GM18907 (cell line): ENCODE data around the gene LTC4S.

Experiments used
- ATAC-seq: cut with Tn5 transposase; IDR thresholded peaks from one replicate; pipeline ENCODE4 v1.9.1; 2021; ENCODE audit warnings: mild to moderate bottlenecking, moderate library complexity; ENCODE audit not compliant: unreplicated experiment

Gene LTC4S

DNA sequence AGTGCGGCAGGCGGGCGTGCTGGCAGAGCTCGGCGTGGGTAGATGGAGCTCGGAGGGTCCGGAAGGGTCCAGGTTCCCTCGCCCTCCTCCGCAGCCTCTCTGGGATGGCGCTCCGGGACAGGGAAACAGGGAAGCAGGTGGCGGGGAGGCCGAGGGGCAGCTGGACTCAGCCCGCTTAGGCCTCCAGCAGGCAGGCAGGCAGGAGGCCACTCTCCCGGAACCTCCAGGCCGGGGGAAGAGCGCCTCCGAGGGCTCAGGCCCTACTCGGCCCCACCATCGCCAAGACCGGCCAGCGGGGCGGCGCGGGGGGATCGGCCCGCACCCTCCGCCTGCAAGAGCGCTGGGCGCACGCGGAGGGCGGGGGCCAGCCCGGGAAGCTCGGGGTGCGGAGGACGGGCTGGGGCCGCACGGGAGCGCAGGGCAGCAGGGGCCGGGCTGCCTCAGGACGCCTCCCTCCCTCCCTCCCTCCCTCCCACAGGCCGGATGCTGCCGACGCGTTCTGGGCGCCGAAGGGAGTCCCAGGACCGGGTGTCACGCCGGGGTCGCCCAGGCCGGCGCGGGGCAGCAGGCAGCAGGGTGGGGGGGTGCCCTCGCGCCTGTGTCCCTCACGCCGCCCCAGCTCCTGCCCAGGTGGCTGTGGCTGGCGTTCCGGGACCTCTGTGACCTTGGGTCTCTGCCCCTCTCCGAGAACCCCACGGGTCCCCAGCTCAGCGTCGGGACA, 11.9 kb downstream of the LTC4S start:
- ATAC-seq = peak; percentile 22

DNA sequence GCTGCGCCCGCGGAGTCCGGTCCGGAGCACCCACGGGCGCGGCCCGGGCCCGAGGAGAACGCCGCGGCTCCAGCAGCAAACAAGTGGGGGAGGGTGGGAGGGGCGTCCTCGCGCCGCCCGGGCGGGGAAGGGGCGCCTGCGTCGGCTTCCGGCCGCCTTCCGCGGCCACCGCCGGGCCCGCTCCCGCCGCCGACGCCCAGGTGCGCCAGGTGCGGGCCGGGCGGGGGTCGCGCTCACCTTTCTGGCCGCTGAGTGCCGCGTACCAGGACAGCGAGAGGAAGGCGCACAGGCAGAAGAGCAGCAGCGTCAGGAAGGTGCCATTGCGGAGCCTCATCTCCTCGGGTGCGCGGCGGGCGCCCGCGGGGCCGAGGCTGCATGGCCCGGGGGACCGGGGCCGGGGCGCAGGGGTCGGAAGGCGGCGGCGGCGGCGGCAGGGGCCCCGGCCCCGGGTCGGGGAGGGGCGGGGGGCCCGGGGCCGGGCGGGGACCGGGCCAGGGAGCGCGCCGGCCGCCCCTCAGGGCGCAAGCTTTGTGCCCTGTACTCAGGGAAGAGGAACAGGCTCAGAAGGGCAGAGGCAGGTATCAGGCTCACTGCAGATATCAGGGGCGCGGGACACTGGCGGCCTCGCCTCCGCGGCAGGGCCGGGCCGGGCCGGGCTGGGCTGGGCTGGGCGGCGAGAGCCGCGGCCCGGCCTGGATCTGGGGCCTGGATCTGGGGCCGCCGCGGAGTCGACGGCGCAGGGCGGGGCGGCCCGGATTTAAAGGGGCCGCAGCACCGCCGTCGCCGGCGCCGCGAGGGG, 12.7 kb downstream of the LTC4S start, which contains the start of gene MGAT4B:
Gene MGAT4B (minus strand): TSS at position 617 of the 799 bp plus-strand sequence. CDS start 283 bp downstream, at position 334.
- peak; percentile 57 for ATAC-seq

DNA sequence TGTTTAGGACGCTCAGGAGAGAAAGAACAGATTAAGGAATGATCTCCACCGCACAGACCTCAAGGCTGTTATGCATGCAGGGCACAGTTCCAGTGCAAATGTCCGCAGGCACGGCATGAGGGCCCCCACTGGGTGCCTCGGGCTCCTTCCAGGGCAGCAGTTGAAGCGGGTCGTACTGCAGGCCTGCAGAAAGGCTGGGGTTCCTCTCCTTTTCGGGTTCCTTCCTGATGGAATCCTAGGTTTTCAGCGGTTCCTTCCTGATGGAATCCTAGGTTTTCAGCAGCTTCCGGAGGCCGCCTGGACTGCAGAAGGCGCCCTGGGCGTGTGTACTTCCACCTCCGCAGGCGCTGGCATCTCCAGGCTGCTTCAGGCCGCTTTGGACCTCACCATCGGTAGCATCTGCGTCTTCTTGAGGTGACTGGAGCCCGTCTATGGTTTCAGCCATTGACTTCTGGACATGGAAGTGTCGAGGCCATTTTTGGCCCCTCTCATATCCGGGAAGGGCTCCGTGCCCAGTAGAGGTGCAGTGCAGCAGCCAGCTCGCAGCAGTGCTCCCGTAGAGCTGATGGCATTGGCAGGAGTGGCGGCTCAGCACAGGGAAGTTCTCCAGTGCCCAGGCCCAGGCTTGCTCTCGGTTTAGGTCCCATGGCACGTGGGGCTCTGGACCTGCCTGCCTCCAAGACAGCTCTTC, 18.5 kb downstream of the LTC4S start:
- no peak for ATAC-seq

DNA sequence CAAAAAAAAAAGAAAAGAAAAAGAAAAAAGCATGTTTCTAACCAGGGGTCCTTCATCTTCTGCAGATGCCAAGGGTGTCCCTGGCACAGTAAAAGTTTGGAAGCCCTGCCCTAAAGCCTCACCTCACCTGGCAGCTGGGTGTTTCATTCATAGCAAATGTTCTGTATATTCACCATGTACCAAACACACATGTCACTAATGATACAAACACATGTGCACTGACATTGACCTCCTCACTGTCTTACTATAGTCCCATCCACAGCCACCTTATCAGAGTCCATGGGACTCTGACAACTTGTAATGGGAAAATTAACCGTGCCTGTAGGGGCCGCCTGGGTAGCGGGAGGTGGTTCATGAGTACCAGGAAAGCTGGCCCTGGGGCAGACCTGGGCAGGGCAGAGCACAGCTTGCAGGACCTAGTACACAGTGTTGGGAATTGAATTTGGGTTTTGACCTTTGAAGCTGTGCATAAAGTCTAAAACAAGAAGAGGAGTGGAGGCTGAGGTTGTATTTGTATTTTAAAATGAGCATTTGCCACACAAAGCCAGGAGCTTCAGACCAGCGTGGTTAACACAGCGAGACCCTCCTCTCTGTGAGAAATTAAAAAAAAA, 19.3 kb downstream of the LTC4S start:
- no peak for ATAC-seq

DNA sequence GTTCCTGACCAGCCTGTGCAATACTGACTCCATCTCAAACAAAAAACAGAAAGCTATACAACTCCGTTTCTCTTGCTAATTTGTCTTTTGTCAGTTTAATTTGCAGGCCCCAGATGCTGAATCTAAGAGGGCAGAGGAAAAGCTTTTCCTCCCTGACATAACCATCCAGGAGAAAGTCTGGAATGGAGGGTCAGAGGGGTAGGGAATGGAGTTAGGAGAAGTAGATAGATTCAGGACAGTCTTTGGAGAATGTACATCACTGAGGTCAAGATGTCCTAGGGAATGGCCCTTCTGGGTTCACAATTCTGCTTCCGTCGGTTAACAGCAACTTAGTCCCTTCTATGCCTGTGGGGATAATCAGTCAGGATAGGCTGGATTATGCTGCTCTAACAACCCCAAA, 20.3 kb downstream of the LTC4S start:
- no peak for ATAC-seq

DNA sequence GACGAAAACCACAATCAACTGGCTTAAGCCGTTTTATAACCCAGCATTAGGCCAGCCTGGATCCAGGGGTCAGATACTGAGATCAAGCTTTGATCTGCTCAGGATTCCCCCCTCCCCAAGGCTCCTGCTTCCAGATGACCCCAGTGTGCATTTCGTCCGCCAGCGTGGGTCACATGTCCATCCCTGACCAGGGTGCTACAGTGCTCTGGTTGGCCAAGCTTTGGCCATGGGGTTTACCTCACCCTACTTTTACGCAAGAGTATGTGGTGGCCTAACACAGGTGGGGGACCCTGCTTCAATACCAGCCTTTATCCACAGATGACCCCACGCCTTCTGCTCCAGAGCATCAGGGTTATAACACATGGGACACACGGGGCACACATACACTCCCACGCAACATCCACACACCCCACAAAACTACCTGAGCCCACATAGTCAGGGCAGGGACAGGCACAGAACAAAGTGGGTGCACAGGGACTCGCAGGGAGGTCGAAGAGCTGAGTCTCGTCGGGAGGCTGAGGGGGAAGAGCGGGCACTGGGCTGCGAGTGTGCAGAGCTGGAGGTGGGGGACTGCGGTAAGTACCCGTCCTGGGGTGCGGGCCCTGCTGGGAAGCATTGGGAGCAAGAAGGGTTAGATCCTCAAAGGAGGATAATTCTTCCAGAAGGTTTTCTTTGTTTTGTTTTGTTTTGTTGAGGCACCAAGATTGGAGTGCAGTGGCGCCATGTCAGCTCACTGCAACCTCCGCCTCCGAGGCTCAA, 21.9 kb downstream of the LTC4S start:
- ATAC-seq = no peak

DNA sequence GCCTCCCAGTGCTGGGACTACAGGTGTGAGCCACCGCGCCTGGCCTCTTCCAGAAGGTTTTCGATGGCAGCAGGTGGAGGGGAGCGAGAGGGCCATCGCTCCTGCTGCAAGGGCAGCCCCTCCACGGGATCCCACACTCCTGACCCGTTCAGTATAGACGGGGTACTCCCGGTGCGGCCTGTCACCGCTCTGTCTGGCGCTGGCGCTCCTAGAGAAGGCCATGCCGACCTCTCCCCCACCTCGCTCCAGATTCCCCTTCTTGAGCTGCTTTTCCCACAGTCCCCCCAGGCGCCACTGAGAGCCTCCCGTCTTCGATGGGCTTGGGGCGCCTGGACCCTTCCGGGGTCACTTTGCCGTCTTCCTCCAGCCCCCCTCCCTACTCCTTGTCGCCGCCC, 22.6 kb downstream of the LTC4S start:
- no peak for ATAC-seq

DNA sequence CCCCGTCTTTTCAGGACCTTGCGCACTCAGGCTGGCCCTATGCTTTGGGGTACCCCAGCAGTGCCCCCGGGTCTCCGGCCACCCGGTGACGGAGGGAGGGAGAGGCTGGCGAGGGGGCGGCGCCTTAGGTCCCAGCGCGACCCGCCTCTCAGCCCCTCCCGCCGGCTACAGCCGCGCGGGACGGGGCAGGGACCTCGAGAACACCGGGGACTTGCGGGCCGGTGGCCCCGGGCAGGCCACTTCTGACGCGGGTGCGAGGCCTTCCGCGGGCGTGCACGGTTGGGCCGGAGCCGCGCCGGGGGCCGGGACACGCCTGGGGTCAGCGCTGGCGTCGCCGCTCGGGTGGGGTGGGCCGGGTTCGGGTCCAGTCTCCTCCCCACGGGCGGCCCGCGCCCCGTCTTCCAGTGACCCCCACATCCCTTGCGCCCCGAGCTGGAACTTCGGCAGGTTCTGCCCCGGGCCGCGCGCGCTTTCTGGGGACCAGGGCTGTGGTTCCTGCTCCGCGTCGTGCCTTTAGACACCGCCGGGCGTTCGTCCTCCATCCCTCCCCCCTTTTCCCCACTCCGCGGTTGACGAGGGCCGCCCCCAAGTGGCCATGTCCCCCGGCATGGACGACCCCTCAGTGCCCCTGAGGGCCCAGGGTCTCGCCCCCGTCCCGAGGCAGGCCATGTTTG, 23.1 kb downstream of the LTC4S start:
- ATAC-seq = no peak

DNA sequence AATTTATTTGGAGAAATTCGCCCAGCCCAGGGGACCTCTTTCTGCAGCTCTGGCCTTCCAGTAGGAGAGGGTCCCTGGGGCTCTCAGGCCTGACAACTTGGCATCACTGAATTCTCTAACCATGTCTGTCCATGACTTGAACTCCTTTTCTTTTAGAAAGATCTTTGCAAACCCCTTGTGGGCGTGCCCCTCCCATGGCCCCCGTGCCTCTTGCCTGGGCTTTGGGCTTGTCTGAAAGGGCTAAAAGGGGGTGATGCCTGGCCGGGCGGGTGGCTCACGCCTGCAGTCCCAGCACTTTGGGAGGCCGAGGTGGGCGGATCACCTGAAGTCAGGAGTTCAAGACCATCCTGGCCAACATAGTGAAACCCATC, 23.7 kb downstream of the LTC4S start:
- no peak for ATAC-seq

DNA sequence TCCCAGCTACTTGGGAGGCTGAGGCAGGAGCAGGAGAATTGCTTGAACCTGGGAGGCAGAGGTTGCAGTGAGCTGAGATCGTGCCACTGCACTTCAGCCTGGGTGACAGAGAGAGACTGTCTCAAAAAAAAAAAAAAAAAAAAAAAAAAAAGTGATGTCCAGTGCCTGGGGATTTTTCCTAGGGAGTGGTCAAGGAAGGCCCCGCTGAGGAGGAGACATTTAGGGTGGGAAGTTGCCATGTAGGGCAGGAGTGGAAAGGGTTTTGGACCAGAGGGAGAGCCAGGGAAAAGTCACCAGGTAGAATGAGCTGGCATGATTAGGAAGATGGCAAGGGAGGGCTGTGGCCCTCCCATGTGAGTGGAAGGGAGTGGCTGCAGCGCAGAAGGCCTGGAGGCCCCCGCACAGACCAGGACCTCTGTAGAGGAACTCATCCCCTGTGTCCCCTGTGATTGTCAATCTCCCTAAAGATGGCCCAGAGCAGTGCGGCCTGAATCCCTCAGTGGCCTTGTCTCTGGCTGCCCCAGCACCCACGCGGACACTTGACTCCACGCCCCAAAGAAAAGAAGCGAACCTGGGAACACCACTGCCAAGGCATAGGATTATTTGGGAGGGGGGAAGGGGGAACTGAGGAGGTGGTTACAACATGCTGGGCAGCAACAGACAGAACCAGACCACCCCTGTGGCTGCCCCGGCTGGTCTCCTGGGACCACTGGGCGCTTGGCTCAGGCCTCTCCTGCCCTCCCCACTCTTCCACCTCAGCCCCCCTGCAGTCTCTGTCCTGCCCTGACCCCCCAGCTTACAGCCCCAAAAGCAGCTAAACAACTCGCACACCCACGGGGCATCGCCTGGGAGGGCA, 24.3 kb downstream of the LTC4S start:
- no peak for ATAC-seq

DNA sequence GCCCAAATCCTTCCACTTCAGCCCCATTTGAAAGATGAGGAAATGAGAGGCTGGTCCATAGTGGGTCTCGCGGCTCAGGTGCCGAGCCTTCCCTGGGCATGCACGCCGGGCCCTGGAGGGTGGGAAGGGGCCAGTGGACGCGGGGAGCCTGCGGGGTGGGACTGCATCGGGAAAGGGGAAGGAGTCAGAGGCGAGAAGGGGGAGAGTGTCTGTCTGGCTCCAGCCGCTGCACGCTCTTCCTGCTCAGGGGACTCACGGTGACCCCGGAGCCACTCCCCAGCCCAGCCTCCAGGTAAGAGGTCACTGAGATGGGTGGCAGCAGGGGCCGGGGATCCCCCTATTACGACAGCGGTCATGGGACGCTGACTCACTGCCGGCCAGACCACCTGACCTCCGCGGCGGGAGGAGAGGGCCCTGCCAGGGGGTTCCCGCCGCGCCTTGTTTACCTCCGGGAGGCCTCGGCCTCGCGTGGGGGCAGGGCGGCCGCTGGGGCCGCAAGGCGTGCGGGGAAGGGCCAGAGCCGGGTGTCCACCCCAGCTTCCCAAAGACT, 25.0 kb downstream of the LTC4S start:
- peak; percentile 66 for ATAC-seq

DNA sequence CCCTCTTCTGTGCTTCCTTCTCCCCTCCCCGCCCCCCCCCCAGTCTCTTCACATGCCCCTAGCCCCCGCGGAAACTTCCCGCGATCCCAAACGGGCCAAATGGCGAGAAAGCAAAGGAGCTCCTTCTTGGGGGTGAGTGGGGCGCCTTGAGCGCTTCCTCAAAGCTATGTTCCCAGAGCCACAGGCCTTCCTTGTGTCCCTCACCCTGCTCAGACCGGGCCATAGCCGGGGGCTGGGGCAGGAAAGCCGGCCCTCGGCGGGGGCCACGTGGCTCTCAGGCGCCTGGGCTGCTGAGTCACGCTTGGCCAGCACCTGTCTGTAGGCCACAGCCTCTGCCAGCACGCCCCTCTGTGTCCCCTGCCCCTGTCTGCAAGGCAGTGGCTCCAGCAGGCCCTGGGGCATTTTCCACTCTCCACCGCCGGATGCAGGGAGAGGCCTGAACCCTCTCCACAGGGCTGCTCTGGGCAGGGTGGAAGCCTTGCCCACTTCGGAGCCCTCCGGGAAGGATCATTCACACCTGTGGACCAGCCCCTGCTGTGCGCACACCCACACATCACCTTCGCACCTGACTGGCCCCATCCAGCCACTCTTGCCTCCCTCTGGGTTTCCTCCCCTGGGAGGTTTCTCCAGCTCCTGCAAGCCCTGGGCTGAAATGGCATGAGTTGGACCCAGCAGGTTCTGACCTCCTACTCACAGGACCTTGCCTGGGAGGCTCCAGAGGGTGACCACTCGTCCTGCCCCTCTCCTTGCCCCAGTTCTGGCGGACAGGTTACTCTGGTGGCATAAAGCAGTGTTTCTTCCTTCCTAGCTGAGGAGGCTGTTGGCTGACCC, 25.7 kb downstream of the LTC4S start:
- peak; percentile 22 for ATAC-seq

DNA sequence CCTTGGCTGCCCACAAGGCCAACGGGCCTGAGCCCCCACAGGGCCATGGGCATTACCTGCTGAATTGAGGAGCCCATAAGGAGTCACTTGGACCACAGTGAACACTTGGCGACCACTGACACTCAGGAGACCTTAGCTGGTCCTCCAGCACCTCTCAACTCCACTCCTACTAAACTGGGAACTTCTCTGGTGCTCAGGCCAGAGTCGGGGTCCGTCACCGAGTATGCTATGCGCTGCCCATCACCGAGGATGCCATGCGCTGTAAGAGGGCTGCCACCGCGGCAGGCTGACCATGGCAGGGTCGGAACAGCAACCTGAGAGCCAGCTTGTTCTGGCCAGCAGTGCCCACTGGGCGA, 26.3 kb downstream of the LTC4S start:
- ATAC-seq = no peak

DNA sequence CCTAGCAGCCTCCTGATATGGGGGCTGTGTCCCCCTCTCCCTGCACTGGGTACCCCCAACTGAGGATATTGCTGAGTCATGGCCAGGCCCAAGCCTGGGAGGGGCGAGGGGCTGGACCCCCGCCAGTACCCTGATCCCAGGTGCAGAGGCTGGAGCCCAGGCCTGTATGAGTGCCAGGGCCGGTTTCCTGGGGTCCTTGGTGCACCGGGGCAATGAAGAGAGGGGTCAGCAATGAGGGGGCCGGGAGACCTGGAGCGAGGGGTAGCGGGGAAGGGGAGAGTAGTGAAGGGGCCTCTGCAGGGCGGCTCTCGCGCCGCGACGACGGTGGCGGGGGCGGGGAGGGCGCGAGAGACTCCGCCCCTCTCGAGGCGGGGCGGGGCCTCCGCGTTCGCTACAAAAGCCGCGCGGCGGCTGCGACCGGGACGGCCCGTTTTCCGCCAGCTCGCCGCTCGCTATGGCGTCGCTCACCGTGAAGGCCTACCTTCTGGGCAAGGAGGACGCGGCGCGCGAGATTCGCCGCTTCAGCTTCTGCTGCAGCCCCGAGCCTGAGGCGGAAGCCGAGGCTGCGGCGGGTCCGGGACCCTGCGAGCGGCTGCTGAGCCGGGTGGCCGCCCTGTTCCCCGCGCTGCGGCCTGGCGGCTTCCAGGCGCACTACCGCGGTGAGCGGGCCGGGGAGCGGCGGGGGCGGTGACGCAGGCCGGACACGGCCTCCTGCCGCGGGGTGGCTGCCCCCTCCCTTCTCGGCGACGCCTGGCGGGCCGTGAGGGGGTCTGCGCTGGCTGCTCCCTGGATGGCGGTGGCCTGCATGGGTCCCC, 26.9 kb downstream of the LTC4S start, which contains the start of gene SQSTM1:
Gene SQSTM1 (plus strand): TSS at position 423 of the 815 bp plus-strand sequence. CDS start 32 bp downstream, at position 455.
- ATAC-seq = peak; percentile 43

DNA sequence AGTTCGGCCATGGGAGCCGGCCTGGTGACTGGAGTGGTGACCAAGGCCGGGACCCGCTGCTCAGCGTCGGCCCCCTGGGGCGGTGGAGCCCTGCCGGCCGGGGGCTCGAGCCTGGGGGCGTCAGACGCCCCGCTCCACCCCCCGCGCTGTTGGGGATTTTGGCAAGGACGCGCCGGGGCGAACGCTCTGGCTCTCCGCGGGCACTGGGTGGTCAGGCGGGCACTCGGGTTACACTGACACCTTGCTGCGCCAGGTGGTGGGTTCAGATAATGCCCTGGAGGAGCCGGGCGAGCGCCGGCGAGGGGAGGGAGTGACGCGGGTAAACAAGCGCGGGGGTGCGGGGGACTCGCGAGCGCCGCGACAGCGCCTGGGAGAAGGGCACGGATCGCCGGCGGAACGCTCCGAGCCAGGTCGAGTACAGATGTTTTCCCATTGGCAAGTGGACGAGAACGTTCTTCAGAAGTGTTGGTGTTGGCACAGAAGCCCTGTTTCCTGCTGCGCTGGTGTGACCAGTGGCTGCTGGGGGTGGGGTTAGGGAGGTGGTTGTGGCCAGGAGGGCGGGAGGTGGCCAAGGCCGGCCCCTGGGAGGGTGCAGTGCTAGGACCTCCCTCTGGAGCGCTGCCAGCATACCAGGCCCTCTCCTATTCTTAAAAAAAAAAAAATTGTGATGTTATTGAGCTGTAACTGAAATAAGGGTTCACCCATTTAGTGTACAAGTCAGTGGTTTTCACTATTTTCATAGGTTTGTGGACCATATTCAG, 27.7 kb downstream of the LTC4S start:
- peak; percentile 50 for ATAC-seq

DNA sequence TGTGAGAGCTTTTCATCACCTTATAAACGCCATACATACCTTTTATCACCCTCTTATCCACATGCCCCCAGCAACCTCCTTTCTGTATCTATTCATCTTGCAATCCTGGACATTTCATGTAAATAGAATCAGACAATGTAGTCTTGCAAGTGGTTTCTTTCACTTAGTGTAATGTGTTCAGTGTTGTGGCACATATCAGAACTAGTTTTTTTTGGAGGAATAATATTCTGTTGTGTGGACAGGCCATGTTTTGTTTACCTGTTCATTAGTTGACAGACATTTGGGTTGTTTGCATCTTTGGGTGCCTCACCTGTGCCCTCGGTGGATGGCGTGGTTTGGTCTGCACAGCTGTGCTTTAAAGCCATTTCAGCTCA, 28.3 kb downstream of the LTC4S start:
- ATAC-seq = no peak
